H54 (cell line): ENCODE measurements around the gene ZBTB7C.
A peak's percentile ranks its signal among the peaks of the same experiment; 100 is the strongest.

Experiments
- DNase-seq: peaks from one replicate; pipeline ENCODE4 v3.0.0; 2011; ENCODE audit warnings: low spot score, mixed read lengths; ENCODE audit not compliant: insufficient read length
- FAIRE-seq: peaks from 3 replicates; lab custom pipeline; 2011; peaks lifted over from hg19 to GRCh38; lab: Jason Lieb, UNC
- POLR2A ChIP-seq: IDR thresholded peaks from 2 replicates; pipeline ENCODE4 v1.6.1; 2011; ENCODE audit warnings: low read depth, mild to moderate bottlenecking, low read length

The ZBTB7C gene

DNA sequence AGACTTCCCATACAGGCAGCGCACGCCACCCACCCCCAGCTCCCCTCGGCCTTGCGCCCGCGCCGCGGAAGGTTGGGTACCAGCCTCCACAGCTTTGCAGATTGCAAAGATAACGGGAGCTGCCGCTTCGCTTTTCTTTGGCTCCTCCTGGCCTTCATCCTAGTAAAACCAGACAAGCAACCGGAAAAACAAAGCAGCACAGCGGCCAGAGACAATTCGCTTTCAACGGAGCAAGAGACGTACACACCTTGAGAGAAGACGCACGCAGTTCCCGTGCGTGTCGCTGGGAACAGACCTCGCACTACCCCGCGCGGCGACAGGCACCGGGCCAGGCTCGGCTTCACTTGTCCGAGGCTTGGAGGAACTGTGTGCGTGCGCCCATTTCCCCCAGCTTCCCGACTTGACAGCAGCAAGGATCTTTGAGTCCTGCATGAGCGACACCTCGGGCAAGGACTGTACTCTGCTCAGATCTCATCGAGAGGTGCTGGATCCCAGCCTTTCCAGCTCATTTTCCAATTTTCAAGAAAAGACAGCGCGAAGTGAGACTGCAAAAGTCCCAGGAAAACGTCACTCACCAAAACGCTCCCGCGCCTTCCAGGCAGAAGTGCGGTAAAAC, 964 bp downstream of the ZBTB7C start:
- TF ChIP-seq POLR2A, result no peak
- FAIRE-seq (no peak), DNase-seq (no peak)

- no peak for TF ChIP-seq POLR2A
- FAIRE-seq (no peak), DNase-seq (no peak)
Observed at GRCh38 chr18:48407358-48407757, 1.8 kb downstream of the ZBTB7C start.

- FAIRE-seq (no peak), DNase-seq (no peak)
- TF ChIP-seq POLR2A, result no peak
Observed at GRCh38 chr18:48405978-48406377, 3.2 kb downstream of the ZBTB7C start.

DNA sequence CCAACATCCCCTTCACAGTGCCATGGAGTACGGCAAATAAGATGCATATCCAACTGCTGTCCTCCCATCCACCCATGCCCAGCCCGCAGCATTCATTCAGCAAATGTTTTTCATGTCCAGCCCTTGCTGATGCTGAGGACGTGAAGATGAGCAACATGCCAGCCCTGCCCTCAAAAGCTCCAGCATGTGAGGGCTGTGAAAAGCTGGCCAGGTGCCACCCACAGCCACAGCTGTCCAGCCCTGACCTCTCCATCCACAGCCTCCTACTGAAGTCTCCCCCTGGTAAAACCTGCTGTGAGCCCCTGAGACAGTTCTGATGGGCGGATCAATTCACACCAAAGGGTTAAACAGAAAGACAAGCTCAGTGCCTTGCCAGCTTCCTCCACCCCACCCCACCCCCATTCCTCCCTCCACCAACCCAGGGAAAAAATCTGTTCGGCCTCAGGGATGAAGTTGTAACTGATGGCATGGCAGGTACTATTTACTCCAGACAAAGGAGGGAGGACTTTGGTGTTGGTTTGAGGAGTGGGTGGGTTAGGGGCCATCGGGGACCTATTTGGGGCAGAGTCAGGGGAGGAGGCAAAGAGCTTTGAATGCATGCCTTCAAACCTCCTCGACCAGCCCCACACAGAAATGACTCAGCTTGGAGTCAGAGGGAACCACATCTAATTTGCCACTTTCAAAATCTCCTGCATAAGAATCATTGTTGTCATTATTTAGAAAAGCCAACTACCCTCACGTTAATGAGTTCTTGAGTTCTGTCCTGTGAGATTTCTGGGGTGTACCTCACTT, 4.3 kb downstream of the ZBTB7C start:
- peak; percentile 56 for DNase-seq
- TF ChIP-seq POLR2A, result no peak
- FAIRE-seq, result peak; percentile 11

DNA sequence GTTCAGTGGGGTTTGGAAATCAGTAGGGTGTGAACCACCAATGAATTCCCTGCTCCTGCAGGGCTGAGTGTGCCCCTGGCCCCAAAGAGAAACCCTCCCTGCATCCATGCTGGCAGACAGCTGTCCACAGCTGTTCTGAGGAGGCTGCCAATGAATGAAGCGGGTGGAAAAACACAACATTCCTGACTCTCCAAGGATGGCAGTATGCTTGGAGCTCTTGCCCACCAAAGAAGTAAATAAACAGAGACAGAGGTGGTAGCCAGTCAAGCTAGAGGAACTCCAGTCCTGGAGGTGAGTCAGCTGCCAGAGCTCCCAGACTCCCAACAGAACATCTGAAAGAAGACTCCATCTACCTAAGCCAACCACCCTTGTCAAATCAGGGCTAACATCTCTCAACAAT, 6.2 kb downstream of the ZBTB7C start:
- no peak for TF ChIP-seq POLR2A
- no peak for DNase-seq
- no peak for FAIRE-seq

- TF ChIP-seq POLR2A, result no peak
- DNase-seq (no peak), FAIRE-seq (no peak)
Observed at GRCh38 chr18:48399303-48400075, 9.7 kb downstream of the ZBTB7C start.

DNA sequence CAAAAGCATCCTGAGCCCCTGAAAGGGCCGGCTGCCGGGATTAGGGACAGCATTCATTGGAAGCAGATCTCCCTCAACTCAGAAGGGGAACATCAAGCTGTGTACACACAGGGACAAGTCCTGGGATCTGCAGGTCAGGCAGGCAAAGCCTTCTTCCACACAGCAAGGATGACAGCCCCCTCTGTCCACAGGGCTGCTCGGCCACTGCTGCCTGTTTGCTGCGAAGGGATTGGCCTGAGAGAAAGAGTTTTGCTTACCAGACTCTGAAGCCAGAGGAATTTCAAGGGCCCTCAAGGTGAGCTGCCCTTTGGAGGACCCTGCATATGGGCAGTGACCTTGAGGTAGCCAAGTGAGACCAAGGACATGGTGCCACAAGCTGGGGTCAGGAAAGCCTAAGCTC, 11.1 kb downstream of the ZBTB7C start:
- FAIRE-seq (no peak), DNase-seq (no peak)
- no peak for TF ChIP-seq POLR2A

- TF ChIP-seq POLR2A, result no peak
- FAIRE-seq, result no peak
- no peak for DNase-seq
Observed at GRCh38 chr18:48397021-48397420, 12.2 kb downstream of the ZBTB7C start.

DNA sequence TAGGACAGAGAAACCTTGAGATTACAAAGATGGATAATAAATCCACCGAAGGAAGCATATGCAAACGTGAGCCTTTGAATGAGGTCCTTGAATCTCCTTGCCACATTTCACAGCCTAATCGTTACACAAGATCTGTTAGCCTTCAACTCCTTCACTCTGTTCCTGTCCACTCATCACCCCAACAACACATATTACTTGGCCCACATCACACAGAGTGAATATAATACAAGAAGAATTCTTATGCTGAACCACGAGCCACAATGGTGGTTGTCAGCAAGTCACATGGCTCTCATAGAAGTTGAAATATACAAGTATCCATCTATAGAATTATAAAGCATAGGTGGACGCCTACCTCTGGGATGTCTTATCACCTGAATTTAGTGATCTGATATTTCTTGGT, 12.6 kb downstream of the ZBTB7C start:
- no peak for DNase-seq
- TF ChIP-seq POLR2A, result no peak
- no peak for FAIRE-seq

DNA sequence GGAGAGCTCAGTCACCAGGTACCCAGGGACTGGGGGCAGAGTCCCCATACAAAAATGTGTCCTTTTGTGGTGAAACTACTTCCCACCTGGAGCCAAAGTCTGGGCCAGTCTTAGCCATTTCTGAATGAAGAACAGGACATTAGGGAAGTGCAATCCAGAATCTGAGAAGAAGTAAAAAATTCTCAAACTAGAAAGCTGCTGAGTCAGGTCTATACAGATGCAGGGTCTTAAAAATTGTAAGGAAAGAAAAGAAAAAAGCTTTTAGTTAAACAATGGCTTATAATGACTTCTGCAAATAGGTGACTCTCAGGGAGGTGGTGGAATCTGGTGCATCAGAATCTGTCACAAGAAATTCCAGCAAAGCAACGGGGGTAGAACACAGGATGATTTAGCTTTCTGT, 13.5 kb downstream of the ZBTB7C start:
- DNase-seq (no peak), FAIRE-seq (no peak)
- TF ChIP-seq POLR2A, result no peak

DNA sequence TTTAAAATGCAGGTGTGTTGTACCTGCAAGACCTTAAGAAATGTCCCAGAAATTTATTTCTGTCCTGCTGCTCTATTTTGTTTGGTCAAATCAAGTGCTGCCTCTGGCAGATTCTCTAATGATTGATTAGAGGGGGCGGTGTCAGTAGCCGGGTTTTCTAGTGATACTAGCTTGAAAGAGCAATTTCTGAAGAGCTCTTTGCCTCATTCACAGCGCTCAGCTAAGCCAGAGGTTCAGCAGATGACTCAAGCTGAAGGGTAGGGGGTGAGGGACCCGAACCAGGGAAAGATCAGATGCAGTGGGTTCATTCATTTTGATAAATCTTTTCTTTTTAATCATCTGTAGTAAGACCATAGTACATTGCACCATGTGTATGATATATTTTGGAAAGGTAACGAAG, 15.0 kb downstream of the ZBTB7C start:
- FAIRE-seq (no peak), DNase-seq (no peak)
- no peak for TF ChIP-seq POLR2A

DNA sequence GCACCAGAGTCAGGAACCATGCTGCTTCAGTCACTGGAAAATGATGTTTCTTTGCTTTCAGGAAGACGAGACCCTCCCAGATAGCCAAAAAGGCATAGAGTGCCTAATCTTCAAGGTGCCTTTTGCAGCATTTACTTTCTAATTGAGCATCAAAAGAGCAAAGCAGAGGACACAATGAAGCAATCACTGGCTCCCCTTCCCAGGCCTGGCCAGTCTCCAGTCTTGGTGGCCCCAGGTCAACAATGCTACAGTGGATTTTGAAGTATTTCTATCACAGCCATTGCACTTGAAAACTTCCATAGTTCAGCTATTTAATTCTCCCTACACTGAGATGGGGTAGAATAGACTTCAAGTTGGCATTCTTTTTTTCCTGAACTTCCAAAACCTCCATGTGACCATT, 15.4 kb downstream of the ZBTB7C start:
- DNase-seq (no peak), FAIRE-seq (no peak)
- TF ChIP-seq POLR2A, result no peak

DNA sequence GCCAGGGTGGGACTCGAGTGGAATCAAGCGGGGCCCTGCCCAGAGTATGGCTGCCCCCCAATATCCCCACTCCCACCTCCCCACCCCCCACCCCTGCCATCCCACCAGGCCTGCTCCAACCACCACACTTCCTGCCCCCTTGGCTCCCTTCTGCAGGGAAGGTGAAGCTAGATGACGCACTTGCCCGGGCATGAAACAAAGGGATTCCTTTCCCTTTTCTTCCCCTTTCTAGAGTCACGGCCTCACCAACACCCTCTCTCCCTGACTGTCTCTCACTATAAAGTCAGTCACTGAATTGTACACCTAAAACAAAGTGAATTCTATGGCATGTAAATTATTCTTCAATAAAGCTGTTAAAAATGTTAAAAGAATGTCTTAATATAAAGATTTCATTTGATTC, 16.0 kb downstream of the ZBTB7C start:
- FAIRE-seq (no peak), DNase-seq (no peak)
- TF ChIP-seq POLR2A, result no peak

DNA sequence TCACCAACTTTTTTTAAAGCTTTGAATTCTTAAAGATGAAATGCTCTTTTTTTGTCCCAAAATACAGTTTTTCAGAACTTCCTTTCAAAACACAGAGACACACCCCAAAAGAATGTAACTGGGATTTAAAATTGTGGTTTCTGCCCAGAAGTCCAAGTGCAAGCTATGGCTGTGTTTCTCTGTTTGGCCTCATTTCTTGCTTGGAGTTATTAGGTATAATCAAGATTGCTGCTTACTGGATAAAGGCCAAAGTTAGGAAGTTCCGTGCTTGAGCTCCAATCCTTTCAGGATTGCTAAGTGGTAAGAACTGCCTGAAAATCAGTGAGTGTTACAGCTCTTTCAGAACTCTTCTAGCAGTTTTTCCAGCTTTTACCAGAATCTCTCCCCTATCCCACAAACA, 16.9 kb downstream of the ZBTB7C start:
- TF ChIP-seq POLR2A, result no peak

More for the DNA sequence above, 16.9 kb downstream of the ZBTB7C start:
- no peak for FAIRE-seq
- no peak for DNase-seq
